Measurements from ENCODE around the gene SH3RF1. TPM values are rescaled to one million over a fixed set of nuclear protein-coding genes. Genes with fewer than 3 reads are reported as not detected.

Gene SH3RF1
- total RNA-seq, 4 donors from 2014 or later, result 10.0 to 11.8 (median 10.9) TPM

DNA sequence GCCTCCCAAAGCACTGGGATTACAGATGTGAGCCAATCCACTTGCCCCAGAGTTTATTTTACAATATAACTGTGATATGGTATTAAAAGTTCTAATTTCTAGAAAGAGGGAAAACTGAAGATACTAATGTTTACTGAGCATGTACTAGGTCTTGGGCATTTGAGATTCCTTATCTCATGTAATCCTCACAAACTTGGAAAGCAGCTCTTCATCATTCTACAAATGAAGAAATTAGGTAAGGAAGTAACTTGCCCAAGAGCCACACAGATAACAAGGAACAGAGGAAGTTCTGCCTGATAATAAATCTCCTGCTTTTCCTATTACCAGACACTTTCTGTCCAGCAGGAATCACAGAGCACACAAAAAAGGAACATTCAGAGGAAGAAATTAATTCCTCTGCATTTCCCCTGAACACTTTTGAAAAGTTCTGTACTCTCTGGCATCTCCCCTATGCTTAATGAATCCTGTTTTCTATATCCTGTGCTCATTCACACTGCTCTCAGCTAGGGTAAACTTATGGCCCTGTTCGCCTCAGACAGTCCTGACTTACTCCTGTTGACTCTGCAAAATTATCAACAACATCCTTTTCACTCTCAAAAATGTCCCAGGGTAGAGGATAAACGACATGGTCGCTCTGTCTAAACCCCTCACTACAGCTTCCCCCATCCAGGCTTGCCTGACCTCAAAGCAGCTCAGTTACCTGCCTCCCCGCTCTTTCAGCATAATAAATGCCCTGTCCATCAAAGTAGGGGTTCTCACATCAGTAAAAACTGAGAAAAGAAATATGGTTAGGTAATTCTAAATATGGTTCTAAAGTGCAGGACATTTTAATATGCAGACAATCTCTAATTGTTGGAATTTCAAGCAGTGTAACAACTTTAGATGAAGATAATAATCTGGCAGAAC is 13.6 kb downstream of the SH3RF1 start:
- H3K4me1 ChIP-seq, result peaks cover 52 to 79% (median 59%) of the 10 kb centered on the region in 4 donors
- no peaks in the 10 kb centered on the region for H3K27me3 ChIP-seq
- no peaks in the 10 kb centered on the region for H3K9me3 ChIP-seq
- H3K27ac ChIP-seq (replicated peaks in 1 of 4), result no peak overlapping the region
- TF ChIP-seq POLR2AphosphoS5 (IDR thresholded peaks at IDR 0.05), result no peak
- no peak for TF ChIP-seq EP300 (IDR thresholded peaks at IDR 0.05)
- TF ChIP-seq, protein P1, sequence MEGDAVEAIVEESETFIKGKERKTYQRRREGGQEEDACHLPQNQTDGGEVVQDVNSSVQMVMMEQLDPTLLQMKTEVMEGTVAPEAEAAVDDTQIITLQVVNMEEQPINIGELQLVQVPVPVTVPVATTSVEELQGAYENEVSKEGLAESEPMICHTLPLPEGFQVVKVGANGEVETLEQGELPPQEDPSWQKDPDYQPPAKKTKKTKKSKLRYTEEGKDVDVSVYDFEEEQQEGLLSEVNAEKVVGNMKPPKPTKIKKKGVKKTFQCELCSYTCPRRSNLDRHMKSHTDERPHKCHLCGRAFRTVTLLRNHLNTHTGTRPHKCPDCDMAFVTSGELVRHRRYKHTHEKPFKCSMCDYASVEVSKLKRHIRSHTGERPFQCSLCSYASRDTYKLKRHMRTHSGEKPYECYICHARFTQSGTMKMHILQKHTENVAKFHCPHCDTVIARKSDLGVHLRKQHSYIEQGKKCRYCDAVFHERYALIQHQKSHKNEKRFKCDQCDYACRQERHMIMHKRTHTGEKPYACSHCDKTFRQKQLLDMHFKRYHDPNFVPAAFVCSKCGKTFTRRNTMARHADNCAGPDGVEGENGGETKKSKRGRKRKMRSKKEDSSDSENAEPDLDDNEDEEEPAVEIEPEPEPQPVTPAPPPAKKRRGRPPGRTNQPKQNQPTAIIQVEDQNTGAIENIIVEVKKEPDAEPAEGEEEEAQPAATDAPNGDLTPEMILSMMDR (IDR thresholded peaks at IDR 0.05), result no peak
- no peak for TF ChIP-seq POLR2A (IDR thresholded peaks at IDR 0.05; ENCODE audit: low read depth)
- intact Hi-C loops (cut with DNase I), result no loop called here
- H3K4me3 ChIP-seq, result no peak overlapping the region
- no peak for DNase-seq (ENCODE audit: extremely low spot score)
- H3K36me3 ChIP-seq, result no peaks in the 10 kb centered on the region
- 67% methylated on average over 4 of the region's 4 CpGs for WGBS

DNA sequence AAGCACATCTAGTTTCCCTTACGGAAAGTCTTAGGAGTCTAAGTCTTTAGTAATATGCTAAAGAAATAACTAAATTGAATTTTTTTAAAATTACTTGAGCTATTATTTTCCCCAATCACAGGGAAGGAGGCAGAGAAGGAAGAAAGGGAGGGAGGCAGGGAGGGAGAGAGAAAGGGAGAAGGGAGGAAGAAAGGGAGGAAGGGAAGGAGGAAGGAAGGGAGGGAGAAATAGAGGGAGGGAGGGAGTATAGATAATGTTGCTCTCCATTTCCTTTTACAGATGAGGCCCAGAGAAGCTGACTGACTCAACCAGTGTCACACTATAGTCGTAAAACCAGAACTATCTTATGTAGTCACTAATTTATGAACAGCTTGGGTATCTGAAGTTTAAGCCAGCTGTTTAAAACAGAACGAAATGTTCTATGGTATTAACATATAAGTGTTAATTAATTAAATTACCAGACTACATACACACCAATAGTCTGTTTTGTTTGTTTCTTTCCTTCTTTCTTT is 14.6 kb downstream of the SH3RF1 start:
- H3K27ac ChIP-seq (replicated peaks in 1 of 4), result no peak overlapping the region
- WGBS, result 84% methylated on average over 3 of the region's 3 CpGs
- H3K27me3 ChIP-seq, result no peaks in the 10 kb centered on the region
- no peak for DNase-seq (ENCODE audit: extremely low spot score)
- intact Hi-C loops (cut with DNase I), result no loop called here
- no peaks in the 10 kb centered on the region for H3K36me3 ChIP-seq
- peaks cover 52 to 84% (median 67%) of the 10 kb centered on the region in 4 donors for H3K4me1 ChIP-seq
- TF ChIP-seq POLR2AphosphoS5 (IDR thresholded peaks at IDR 0.05) (no peak), EP300 (IDR thresholded peaks at IDR 0.05) (no peak), POLR2A (IDR thresholded peaks at IDR 0.05; ENCODE audit: low read depth) (no peak)
- TF ChIP-seq, protein P1 (IDR thresholded peaks at IDR 0.05), result no peak
- H3K9me3 ChIP-seq, result no peaks in the 10 kb centered on the region
- H3K4me3 ChIP-seq, result no peak overlapping the region

DNA sequence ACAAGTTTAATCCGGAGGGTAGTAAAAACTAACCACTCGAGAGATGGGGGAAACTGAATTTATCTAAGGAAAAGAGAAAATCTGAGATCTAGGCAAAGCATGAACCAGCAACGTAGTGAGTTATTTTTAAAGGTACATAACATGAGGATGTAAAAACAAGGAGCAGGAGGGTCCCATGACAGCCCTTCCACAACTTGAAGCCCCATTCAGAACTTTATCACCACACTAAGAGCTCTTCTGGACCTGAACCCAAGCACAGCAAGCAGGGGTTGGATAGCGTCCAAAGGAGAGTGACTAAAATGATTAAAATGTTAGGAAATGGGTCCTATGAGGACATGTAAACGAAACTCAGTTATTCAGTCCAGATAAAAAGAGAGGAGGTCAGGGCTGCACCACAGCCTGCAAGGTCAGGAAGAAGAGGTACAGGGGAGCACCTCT is 16.2 kb downstream of the SH3RF1 start:
- Histone ChIP-seq H3K4me1 (peaks cover 47 to 88% (median 66%) of the 10 kb centered on the region in 4 donors), H3K9me3 (no peaks in the 10 kb centered on the region), H3K27ac (replicated peaks in 1 of 4) (no peak overlapping the region), H3K4me3 (no peak overlapping the region), H3K27me3 (no peaks in the 10 kb centered on the region), H3K36me3 (no peaks in the 10 kb centered on the region)
- intact Hi-C loops (cut with DNase I), result no loop called here
- TF ChIP-seq POLR2AphosphoS5 (IDR thresholded peaks at IDR 0.05) (no peak), EP300 (IDR thresholded peaks at IDR 0.05) (no peak), POLR2A (IDR thresholded peaks at IDR 0.05; ENCODE audit: low read depth) (no peak)
- 33% methylated on average over 5 of the region's 5 CpGs for WGBS
- no peak for DNase-seq (ENCODE audit: extremely low spot score)

DNA sequence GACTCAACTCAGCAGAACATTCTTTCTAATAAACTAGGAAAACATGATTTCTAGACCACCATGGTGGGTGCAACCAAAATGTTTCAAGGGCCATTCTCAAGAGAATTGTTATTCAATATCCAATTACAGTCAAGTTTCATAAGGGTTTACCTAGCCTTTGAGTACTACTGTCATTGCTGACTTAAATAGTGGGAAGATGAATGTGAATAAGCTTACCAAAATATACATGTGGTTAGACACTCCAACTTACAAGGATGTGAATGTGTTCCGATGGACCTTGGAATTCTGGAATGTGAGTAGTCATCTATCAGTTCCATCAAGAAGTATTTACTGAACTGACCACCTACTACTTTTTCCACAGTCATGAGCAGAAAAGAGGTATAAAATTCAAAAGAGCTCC is 16.9 kb downstream of the SH3RF1 start:
- 0% methylated on average over 1 of the region's 1 CpG for WGBS
- no peak overlapping the region for H3K4me3 ChIP-seq
- peaks cover 47 to 88% (median 66%) of the 10 kb centered on the region in 4 donors for H3K4me1 ChIP-seq
- TF ChIP-seq POLR2AphosphoS5 (IDR thresholded peaks at IDR 0.05) (no peak), EP300 (IDR thresholded peaks at IDR 0.05) (no peak), POLR2A (IDR thresholded peaks at IDR 0.05; ENCODE audit: low read depth) (no peak)
- TF ChIP-seq, protein P1 (IDR thresholded peaks at IDR 0.05), result no peak
- H3K27me3 ChIP-seq, result no peaks in the 10 kb centered on the region
- no peaks in the 10 kb centered on the region for H3K36me3 ChIP-seq
- no peaks in the 10 kb centered on the region for H3K9me3 ChIP-seq
- intact Hi-C loops (cut with DNase I), result no loop called here
- no peak overlapping the region for H3K27ac ChIP-seq (replicated peaks in 1 of 4)
- no peak for DNase-seq (ENCODE audit: extremely low spot score)

DNA sequence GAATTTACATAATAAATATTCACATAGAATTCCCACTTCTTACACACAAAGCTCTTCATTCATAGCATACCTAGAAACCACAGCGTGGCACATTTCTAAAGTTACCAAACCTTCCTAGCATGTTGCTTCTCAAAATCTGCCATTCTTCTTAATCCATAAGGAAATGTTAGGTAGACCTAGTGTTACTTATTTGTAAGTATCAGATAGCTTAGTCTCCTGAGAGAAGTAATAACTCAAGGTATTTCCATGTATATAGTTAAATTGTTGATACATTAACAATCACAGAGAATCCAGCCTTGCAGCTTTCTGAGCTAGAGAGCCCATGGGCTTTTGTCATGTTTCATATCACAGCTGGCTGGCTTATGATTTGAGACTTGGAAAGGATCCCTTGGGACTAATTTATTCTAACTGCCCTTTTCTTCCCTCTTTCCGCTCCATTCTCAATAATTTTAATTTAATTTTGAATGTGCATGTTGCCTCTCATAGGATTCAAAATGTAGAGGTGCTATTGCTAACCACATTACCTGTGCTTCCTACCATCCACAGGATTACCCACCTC is 17.6 kb downstream of the SH3RF1 start:
- H3K27me3 ChIP-seq, result no peaks in the 10 kb centered on the region
- intact Hi-C loops (cut with DNase I), result no loop called here
- no peaks in the 10 kb centered on the region for H3K36me3 ChIP-seq
- H3K4me1 ChIP-seq, result peaks cover 46 to 82% (median 64%) of the 10 kb centered on the region in 4 donors
- TF ChIP-seq POLR2A (IDR thresholded peaks at IDR 0.05; ENCODE audit: low read depth) (no peak), POLR2AphosphoS5 (IDR thresholded peaks at IDR 0.05) (no peak), EP300 (IDR thresholded peaks at IDR 0.05) (no peak)
- TF ChIP-seq, protein P1 (IDR thresholded peaks at IDR 0.05), result no peak
- no peak for DNase-seq (ENCODE audit: extremely low spot score)
- 79% methylated on average over 2 of the region's 2 CpGs for WGBS
- H3K9me3 ChIP-seq, result no peaks in the 10 kb centered on the region
- H3K27ac ChIP-seq (replicated peaks in 1 of 4), result no peak overlapping the region
- H3K4me3 ChIP-seq, result no peak overlapping the region

Data from esophagus muscularis mucosa (tissue), 4 donors.